Endothelial cell of umbilical vein (primary cell): Measurements from ENCODE around the gene OPCML. TPM values are rescaled to one million over a fixed set of nuclear protein-coding genes. Genes with fewer than 3 reads are reported as not detected.

Source experiments
- BruUV-seq: library from RNA; stranded (reverse); fragments of 400-500 nt; replicated peaks from 2 replicates; lab custom pipeline; 2021; lab: Mats Ljungman, UMichigan
- CTCF ChIA-PET: fragments of 300-600, 350-600 bp; sonication (Branson Sonifier 250); formaldehyde crosslinking; loops from one replicate; lab custom pipeline; 2021; ENCODE audit warnings: antibody characterized with exemption, inconsistent platforms; lab: Charles Lee
- POLR2A ChIA-PET: fragments of 300-600, 350-600 bp; sonication (Branson Sonifier 250); formaldehyde crosslinking; loops from one replicate; lab custom pipeline; 2021; ENCODE audit warnings: antibody characterized with exemption, inconsistent platforms; lab: Charles Lee
- DNase-seq: peaks from one replicate; pipeline ENCODE4 v3.0.0-alpha.2; 2011; ENCODE audit warnings: low read depth, low spot score
- FAIRE-seq: peaks from 2 replicates; lab custom pipeline; 2011; peaks lifted over from hg19 to GRCh38; lab: Jason Lieb, UNC
- H2AFZ ChIP-seq: 2 replicates; pipeline ENCODE4 v1.6.0; 2012; ENCODE audit warnings: low read depth, low read length, control low read depth, inconsistent platforms
- H3K27ac ChIP-seq: 2 replicates; pipeline ENCODE4 v1.5.1; 2011; ENCODE audit warnings: low read depth, mild to moderate bottlenecking, control low read depth, low read length, moderate library complexity; ENCODE audit not compliant: insufficient read depth
- H3K27me3 ChIP-seq, 2 experiments: 2 replicates each; pipeline versions ENCODE4 v1.6.0 to v1.6.1; 2011; ENCODE audit warnings: low read length in 2 of 2, mixed read lengths in 1 of 2; ENCODE audit not compliant: control insufficient read depth in 2 of 2, insufficient read depth in 2 of 2
- H3K36me3 ChIP-seq, 2 experiments: 2 replicates in 1 of 2; 3 replicates in 1 of 2; pipeline ENCODE4 v1.5.1; 2011; ENCODE audit warnings: low read length in 2 of 2, mild to moderate bottlenecking in 1 of 2, moderate library complexity in 1 of 2; ENCODE audit not compliant: control insufficient read depth in 2 of 2, insufficient read depth in 2 of 2; ENCODE audit errors: extremely low read depth in 1 of 2
- H3K4me1 ChIP-seq: 3 replicates; pipeline ENCODE4 v1.5.1; 2011; ENCODE audit warnings: mild to moderate bottlenecking, low read length; ENCODE audit not compliant: control insufficient read depth, insufficient read depth; ENCODE audit errors: extremely low read depth
- H3K4me2 ChIP-seq: 2 replicates; pipeline ENCODE4 v1.6.1; 2011; ENCODE audit warnings: low read length, control low read depth, mixed read lengths; ENCODE audit not compliant: insufficient read depth
- H3K4me3 ChIP-seq, 3 experiments: fragments of 200-600 bp in 1 of 3; sonication (generic), shearing (Covaris generic) in 1 of 3; replicated peaks in 1 of 3; 2 replicates each; pipeline ENCODE4 v1.5.1; 2011 to 2016; ENCODE audit warnings: control low read depth in 3 of 3, low read length in 3 of 3, mild to moderate bottlenecking in 2 of 3, inconsistent platforms in 1 of 3, low read depth in 1 of 3, moderate library complexity in 1 of 3; ENCODE audit not compliant: insufficient read depth in 1 of 3
- H3K79me2 ChIP-seq: 2 replicates; pipeline ENCODE4 v1.6.0; 2012; ENCODE audit warnings: low read length, inconsistent platforms; ENCODE audit not compliant: control insufficient read depth, insufficient read depth
- H3K9ac ChIP-seq: replicated peaks from 2 replicates; pipeline ENCODE3; 2011; ENCODE audit warnings: low read length, control low read depth; ENCODE audit not compliant: insufficient read depth; ENCODE audit errors: extremely low read depth
- H3K9me1 ChIP-seq: replicated peaks from 3 replicates; pipeline ENCODE4 v1.6.0; 2011; ENCODE audit warnings: mild to moderate bottlenecking, low read length; ENCODE audit not compliant: control insufficient read depth, insufficient read depth; ENCODE audit errors: extremely low read depth
- H3K9me3 ChIP-seq: replicated peaks from 2 replicates; pipeline ENCODE4 v1.5.1; 2012; ENCODE audit warnings: low read length, inconsistent platforms; ENCODE audit not compliant: control insufficient read depth, insufficient read depth
- H4K20me1 ChIP-seq: replicated peaks from 2 replicates; pipeline ENCODE3; 2011; ENCODE audit warnings: mild to moderate bottlenecking, low read length; ENCODE audit not compliant: control insufficient read depth, insufficient read depth; ENCODE audit errors: extremely low read depth
- EZH2 ChIP-seq: IDR thresholded peaks from 2 replicates; pipeline ENCODE4 v1.6.1; 2012; ENCODE audit warnings: borderline replicate concordance, low read depth, mild to moderate bottlenecking, moderate library complexity, low read length, inconsistent platforms; ENCODE audit not compliant: severe bottlenecking
- FOS ChIP-seq: IDR thresholded peaks from 2 replicates; pipeline ENCODE4 v1.6.1; 2011; ENCODE audit warnings: mild to moderate bottlenecking, low read length, moderate library complexity, borderline replicate concordance; ENCODE audit not compliant: insufficient read depth
- GATA2 ChIP-seq: IDR thresholded peaks from 2 replicates; pipeline ENCODE4 v1.7.0; 2011; ENCODE audit warnings: low read depth, mild to moderate bottlenecking, moderate library complexity, mixed read lengths, low read length; ENCODE audit not compliant: insufficient read length, insufficient read depth
- JUN ChIP-seq: IDR thresholded peaks from 2 replicates; pipeline ENCODE4 v1.6.1; 2011; ENCODE audit warnings: borderline replicate concordance, low read depth; ENCODE audit not compliant: insufficient read length, insufficient read depth
- MYC ChIP-seq: IDR thresholded peaks from one replicate; pipeline ENCODE4 v1.6.1; 2011; ENCODE audit warnings: mild to moderate bottlenecking, low read depth, low read length
- POLR2A ChIP-seq: IDR thresholded peaks from 2 replicates; pipeline ENCODE4 v1.6.1; 2012; ENCODE audit warnings: low read depth, mild to moderate bottlenecking, control low read depth, low read length
- POLR2AphosphoS5 ChIP-seq: IDR thresholded peaks from 2 replicates; pipeline ENCODE4 v1.6.1; 2012; ENCODE audit warnings: low read depth, mild to moderate bottlenecking, control low read depth, low read length, moderate library complexity; ENCODE audit not compliant: insufficient read depth
- dilution Hi-C: fragments of 300-500 bp; cut with MboI; formaldehyde crosslinking; loops from one replicate; pipeline ENCODE4 v1.15.0; 2019; ENCODE audit warnings: low sequenced_read_pairs; ENCODE audit not compliant: extremely low pct_ligation_motif_present
- intact Hi-C: fragments of 100-400 bp; cut with micrococcal nuclease; formaldehyde crosslinking; loops from one replicate; pipeline ENCODE4 v1.10.0; 2022
- polyA plus RNA-seq, 4 experiments: library from polyadenylated mRNA; depleted of rRNA in 3 of 4; stranded (reverse) in 3 of 4; unstranded in 1 of 4; fragments of >200 nt; gene quantifications; 2 replicates each; pipeline versions ENCODE4 v1.2.1 to v1.2.3, GENCODE V29; 2011 to 2012; ENCODE audit warnings: missing spikeins in 1 of 4
- total RNA-seq: library from RNA; stranded (reverse); gene quantifications from 2 replicates; pipeline ENCODE4 v1.2.3, GENCODE V29; 2021
- TF ChIP-seq, protein P1 (sequence below), 2 donors: IDR thresholded peaks; 1 replicate in 1 of 2; 2 replicates in 1 of 2; pipeline ENCODE4 v1.5.1; 2011; ENCODE audit warnings: low read length in 2 of 2, mild to moderate bottlenecking in 2 of 2, moderate library complexity in 2 of 2, control low read depth in 1 of 2, inconsistent platforms in 1 of 2, low read depth in 1 of 2; ENCODE audit not compliant: insufficient read depth in 1 of 2; ENCODE audit errors: extremely low read depth in 1 of 2
- TF ChIP-seq, protein P2 (sequence below): IDR thresholded peaks from 2 replicates; pipeline ENCODE4 v1.6.1; 2011; ENCODE audit not compliant: insufficient read depth, insufficient read length

OPCML gene
- total and polyA plus RNA-seq, 2 donors (not counting 3 experiments of a cell fraction or from before 2014, with no cell fraction given) = not detected

DNA sequence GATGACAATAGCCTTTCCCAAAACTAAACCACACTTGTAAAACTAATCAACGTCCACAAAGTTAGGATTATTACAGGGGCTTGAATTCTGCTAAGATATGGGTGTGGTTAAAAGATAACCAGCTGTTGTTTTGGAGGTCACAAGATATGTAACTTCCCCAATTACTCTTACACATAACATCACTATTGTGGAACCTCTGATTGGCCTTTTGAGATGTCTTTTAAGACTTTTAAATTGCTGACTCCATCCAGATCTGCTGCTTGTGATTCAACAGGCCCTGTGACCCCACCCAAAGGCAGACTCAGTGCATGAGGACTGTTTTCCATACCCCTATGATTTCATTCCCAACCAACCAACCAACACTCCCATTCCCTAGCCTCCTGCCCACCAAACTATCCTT lies 893.9 kb downstream of the OPCML start:
- Histone ChIP-seq H2AFZ (no peak overlapping the region), H3K4me3 (no peak overlapping the region), H3K79me2 (no peaks in the 10 kb centered on the region), H3K4me1 (no peaks in the 10 kb centered on the region), H4K20me1 (no peaks in the 10 kb centered on the region), H3K9ac (no peak overlapping the region), H3K36me3 (no peaks in the 10 kb centered on the region), H3K27me3 (no peaks in the 10 kb centered on the region), H3K9me1 (no peaks in the 10 kb centered on the region), H3K9me3 (no peaks in the 10 kb centered on the region), H3K27ac (no peak overlapping the region), H3K4me2 (no peak overlapping the region)
- FAIRE-seq (no peak), DNase-seq (no peak)
- TF ChIP-seq FOS = no peak
- no peak for TF ChIP-seq JUN
- no peak for TF ChIP-seq MYC
- TF ChIP-seq, protein P1, sequence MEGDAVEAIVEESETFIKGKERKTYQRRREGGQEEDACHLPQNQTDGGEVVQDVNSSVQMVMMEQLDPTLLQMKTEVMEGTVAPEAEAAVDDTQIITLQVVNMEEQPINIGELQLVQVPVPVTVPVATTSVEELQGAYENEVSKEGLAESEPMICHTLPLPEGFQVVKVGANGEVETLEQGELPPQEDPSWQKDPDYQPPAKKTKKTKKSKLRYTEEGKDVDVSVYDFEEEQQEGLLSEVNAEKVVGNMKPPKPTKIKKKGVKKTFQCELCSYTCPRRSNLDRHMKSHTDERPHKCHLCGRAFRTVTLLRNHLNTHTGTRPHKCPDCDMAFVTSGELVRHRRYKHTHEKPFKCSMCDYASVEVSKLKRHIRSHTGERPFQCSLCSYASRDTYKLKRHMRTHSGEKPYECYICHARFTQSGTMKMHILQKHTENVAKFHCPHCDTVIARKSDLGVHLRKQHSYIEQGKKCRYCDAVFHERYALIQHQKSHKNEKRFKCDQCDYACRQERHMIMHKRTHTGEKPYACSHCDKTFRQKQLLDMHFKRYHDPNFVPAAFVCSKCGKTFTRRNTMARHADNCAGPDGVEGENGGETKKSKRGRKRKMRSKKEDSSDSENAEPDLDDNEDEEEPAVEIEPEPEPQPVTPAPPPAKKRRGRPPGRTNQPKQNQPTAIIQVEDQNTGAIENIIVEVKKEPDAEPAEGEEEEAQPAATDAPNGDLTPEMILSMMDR (IDR thresholded peaks at IDR 0.05; ENCODE audit: extremely low read depth in 1 of 2, insufficient read depth in 1 of 2, low read depth in 1 of 2, low read length in 2 of 2) = no peak
- TF ChIP-seq EZH2 = no peak
- TF ChIP-seq POLR2A = no peak
- TF ChIP-seq POLR2AphosphoS5 = no peak
- no peak for TF ChIP-seq GATA2
- TF ChIP-seq, protein P2, sequence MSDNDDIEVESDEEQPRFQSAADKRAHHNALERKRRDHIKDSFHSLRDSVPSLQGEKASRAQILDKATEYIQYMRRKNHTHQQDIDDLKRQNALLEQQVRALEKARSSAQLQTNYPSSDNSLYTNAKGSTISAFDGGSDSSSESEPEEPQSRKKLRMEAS = no peak
- dilution Hi-C loops = no loop called here
- ChIA-PET CTCF (no interaction called here), POLR2A (no interaction called here)
- BruUV-seq = no TSS peak
- intact Hi-C loops = no loop called here
